H1 (cell line): ENCODE results near the gene BCAS3. TPM values are rescaled to one million over a fixed set of nuclear protein-coding genes. Genes with fewer than 3 reads are reported as not detected.

Experiments
- CHD1 ChIP-seq: IDR thresholded peaks from 2 replicates; pipeline ENCODE4 v1.6.1; 2012; ENCODE audit warnings: low read depth, low read length, improper control_type of control experiment
- CHD7 ChIP-seq: fragments of 300-600 bp; sonication (generic); IDR thresholded peaks from 2 replicates; pipeline ENCODE4 v1.7.1; 2012; ENCODE audit warnings: low read length, moderate library complexity, mild to moderate bottlenecking, inconsistent platforms; ENCODE audit not compliant: insufficient replicate concordance
- HDAC6 ChIP-seq: IDR thresholded peaks from one replicate; pipeline ENCODE4 v1.7.1; 2012; ENCODE audit warnings: low read depth, mild to moderate bottlenecking, inconsistent platforms, low read length, moderate library complexity
- PHF8 ChIP-seq: fragments of 200-600 bp; sonication (generic); conservative IDR thresholded peaks from 2 replicates; pipeline ENCODE4 v1.7.1; 2012; ENCODE audit warnings: low read depth, mild to moderate bottlenecking, inconsistent platforms, low read length, moderate library complexity
- SIRT6 ChIP-seq: IDR thresholded peaks from one replicate; pipeline ENCODE4 v1.7.1; 2012; ENCODE audit warnings: low read length, inconsistent platforms
- USF2 ChIP-seq: IDR thresholded peaks from 2 replicates; pipeline ENCODE4 v1.6.1; 2011; ENCODE audit warnings: low read length, improper control_type of control experiment
- polyA plus RNA-seq, 7 experiments: library from polyadenylated mRNA; depleted of rRNA in 3 of 7; stranded (reverse) in 5 of 7; unstranded in 2 of 7; fragments of >200 nt in 5 of 7; fragments of 200-250 nt in 2 of 7; gene quantifications; 1 replicate in 5 of 7; 2 replicates in 1 of 7; 4 replicates in 1 of 7; pipeline versions ENCODE4 v1.2.1 to v1.2.3, GENCODE V29; 2011 to 2013; ENCODE audit warnings: missing spikeins in 2 of 7, mixed read lengths in 2 of 7
- total RNA-seq: library from RNA; stranded (reverse); fragmentation: NEBNext Ultra II Directional; extraction: Animal tissue kit (Norgen Biotek cat#: 25700); gene quantifications from 2 replicates; pipeline ENCODE4 v1.2.1, GENCODE V29; 2021
- TF ChIP-seq, protein P1 (sequence below): IDR thresholded peaks from 2 replicates; pipeline ENCODE4 v1.6.1; 2011; ENCODE audit warnings: low read depth, mild to moderate bottlenecking, low read length; ENCODE audit not compliant: insufficient read depth

BCAS3 gene
- total and polyA plus RNA-seq, 2 of the 8 experiments (the other 6 are each of a cell fraction or from before 2014, with no cell fraction given), result 9.9 to 13.3 TPM

DNA sequence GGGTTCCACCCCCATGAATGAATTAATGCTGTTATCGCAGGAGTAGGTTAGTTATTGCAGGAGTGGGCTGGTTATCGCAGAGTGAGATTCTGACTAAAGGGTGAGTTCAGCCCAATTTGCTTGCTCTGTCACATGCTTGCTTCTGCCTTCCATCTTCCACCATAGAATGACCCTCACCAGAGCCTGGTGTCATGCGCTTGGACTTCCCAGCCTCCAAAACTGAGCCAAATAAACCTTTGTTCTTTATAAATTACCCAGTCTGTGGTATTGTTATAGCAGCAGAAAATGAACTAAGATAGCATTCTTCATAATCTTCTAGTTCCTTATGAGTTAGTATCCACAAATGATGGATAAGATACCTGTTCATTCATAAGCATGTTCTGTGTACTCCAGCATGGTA lies 486.9 kb downstream of the BCAS3 start (continued):
- TF ChIP-seq CHD7 (no peak), USF2 (no peak), SIRT6 (no peak), PHF8 (no peak), HDAC6 (no peak), CHD1 (no peak)
- TF ChIP-seq, protein P1, sequence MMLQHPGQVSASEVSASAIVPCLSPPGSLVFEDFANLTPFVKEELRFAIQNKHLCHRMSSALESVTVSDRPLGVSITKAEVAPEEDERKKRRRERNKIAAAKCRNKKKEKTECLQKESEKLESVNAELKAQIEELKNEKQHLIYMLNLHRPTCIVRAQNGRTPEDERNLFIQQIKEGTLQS, result no peak
- TF ChIP-seq, all 59 proteins: peak for 0
